DND-41 (cell line): ENCODE data around the gene PTS.

Source experiments
- CTCF ChIP-seq: IDR thresholded peaks from 2 replicates; pipeline ENCODE4 v1.5.1; 2012; ENCODE audit warnings: borderline replicate concordance, low read length, moderate library complexity, mild to moderate bottlenecking; ENCODE audit not compliant: poor library complexity, severe bottlenecking; ENCODE audit errors: extremely low read depth
- EZH2 ChIP-seq: IDR thresholded peaks from 3 replicates; pipeline ENCODE4 v1.6.1; 2012; ENCODE audit warnings: borderline replicate concordance, low read depth, mild to moderate bottlenecking, moderate library complexity, low read length, inconsistent platforms; ENCODE audit not compliant: severe bottlenecking

- TF ChIP-seq EZH2 (no peak), CTCF (no peak)
Observed at GRCh38 chr11:112182867-112183266, 43.4 kb upstream of the PTS start.
